Epidermal melanocyte (primary cell): ENCODE measurements around the gene GDA.
"Not testable (repeated sequence)": the region's sequence is repeated elsewhere in the genome, so short reads cannot be mapped to it uniquely, and the experiment has no call there.

Source experiments
- DNase-seq: peaks from one replicate; pipeline ENCODE4 v3.0.0; 2011; ENCODE audit warnings: low spot score; ENCODE audit not compliant: insufficient read length

The GDA gene

DNA sequence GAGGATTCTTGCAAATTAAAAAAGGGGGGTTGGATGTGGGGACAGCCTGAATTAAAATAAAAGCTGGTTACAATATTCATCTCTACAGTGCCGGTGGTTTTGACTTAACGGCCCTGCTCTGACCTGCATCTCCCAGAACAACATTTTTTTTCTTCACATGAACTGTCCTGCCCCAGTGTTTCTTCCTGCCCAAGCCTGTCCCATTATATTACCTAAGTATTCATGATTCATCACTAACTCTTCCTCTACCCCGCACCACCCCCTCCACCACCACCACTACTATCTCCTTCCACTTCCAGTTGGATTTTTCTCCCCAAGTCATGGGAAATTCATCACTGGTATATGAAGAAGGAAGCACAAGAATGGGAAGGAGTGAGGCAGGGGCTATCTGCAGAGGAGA, 125.7 kb downstream of the GDA start:
- DNase-seq, result no peak

DNA sequence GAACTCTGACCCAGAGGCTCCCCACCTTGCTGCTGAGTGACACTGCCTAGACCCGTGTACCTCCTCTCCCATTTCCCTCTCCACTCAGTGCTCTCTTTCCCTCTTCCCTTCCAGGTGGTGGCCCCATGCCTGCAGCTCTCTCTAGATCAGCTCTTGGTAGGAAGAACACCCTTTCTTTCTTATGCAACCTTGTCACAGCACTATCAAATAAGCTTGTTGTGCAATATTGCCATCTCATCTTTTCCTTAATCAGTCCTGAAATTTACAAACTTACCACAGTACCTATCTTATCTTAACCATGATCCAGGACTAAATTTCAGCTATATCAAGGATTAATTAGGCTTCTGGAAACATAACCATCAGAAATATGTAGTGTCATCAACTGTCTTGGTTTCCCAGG, 127.2 kb downstream of the GDA start:
- no peak for DNase-seq

GRCh38 chr9:72278959-72279358, 129.7 kb downstream of the GDA start:
- DNase-seq, result no peak

- peak; percentile 66 for DNase-seq
Measured at GRCh38 chr9:72280913-72281500, 131.8 kb downstream of the GDA start.

- no peak for DNase-seq
Measured at GRCh38 chr9:72289401-72289800, 140.2 kb downstream of the GDA start.

GRCh38 chr9:72290311-72290710, 141.1 kb downstream of the GDA start:
- no peak for DNase-seq

DNA sequence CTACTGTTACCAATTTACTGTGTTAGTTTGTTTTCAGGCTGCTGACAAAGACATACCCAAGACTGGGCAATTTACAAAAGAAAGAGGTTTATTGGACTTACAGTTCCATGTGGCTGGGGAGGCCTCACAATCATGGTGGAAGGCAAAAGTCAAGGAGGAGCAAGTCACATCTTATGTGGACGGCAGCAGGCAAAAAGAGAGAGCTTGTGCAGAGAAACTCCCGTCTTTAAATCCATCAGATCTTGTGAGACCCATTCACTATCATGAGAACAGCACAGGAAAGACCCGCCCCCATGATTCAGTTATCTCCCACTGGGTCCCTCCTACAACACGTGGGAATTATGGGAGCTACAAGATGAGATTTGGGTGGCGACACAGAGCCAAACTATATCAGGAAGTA, 142.3 kb downstream of the GDA start:
- DNase-seq, result not testable (repeated sequence)

GRCh38 chr9:72292256-72292682, 143.0 kb downstream of the GDA start:
- DNase-seq, result no peak

DNA sequence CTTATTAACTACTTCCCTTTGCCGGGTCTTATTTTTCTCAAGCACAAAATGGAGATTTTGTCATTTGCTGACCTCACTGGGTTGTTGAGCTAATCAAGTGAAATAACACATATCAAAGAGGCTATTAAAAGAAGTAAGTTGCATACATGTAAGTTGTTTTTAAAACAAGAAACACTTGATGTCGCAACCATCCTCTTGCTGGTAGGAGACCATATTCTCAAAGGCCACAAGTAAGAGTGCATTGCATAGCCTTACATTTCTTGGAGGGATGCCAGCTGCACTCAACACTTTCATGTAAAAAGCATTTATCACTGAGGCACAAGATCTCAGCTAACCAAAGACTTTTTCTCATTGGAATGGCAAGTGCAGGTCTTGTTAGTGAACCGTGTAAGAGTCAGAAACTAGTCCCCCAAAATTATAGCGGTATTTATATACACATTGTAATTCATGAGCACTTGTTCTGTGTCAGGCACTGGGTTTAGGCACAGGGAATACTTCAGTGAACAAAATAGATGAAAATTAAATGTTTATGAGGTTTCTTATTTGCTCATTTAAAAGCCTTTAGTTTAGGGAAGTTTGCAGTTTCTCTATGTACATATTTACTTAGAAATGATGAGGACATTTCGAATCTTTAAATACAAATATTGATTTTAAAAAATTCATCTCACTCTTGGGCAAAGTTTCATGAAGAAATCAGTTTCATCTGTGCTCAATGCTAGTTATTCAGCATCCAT, 143.8 kb downstream of the GDA start:
- DNase-seq, result no peak

DNA sequence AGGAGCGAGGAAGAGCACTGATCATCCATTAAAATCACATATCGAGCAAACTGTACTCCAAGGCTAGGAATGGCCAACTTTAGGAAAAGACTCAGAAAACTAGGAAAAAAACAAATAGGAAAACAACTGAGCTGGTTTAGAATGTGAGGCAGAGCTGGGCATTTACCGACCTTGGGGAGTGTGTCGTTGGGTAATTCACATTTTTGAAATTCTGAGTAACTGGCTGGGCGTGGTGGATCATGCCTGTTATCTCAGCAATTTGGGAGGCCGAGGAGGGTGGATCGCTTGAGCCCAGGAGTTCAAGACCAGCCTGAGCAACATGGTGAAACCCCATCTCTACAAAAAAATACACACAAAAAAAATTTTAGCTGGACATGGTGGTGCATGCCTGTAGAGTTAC, 145.7 kb downstream of the GDA start:
- no peak for DNase-seq

- no peak for DNase-seq
Measured at GRCh38 chr9:72297516-72297915, 148.3 kb downstream of the GDA start.

- DNase-seq, result no peak
Measured at GRCh38 chr9:72299017-72299603, 149.9 kb downstream of the GDA start.

GRCh38 chr9:72300873-72301272, 151.6 kb downstream of the GDA start:
- DNase-seq, result no peak
